OCI-M2 (cell line): ENCODE data around the gene TMTC2.

Experiments used
- DNase-seq: peaks from one replicate; lab custom pipeline; 2025; ENCODE audit not compliant: unreplicated experiment; lab: John Stamatoyannopoulos, UW

The TMTC2 gene

GRCh38 chr12:82682326-82682725 lies 4.4 kb upstream of the TMTC2 start:
- no peak for DNase-seq

- no peak for DNase-seq
Observed at GRCh38 chr12:82682851-82683261, 3.9 kb upstream of the TMTC2 start.

GRCh38 chr12:82685790-82686167 lies 927 bp upstream of the TMTC2 start:
- DNase-seq, result peak; percentile 51

- DNase-seq, result no peak
Observed at GRCh38 chr12:82687021-82688011, 610 bp downstream of the TMTC2 start.

- DNase-seq, result no peak
Observed at GRCh38 chr12:82688035-82688501, 1.4 kb downstream of the TMTC2 start.

- no peak for DNase-seq
Observed at GRCh38 chr12:82688596-82688995, 1.9 kb downstream of the TMTC2 start.

GRCh38 chr12:82690006-82690405 lies 3.3 kb downstream of the TMTC2 start:
- no peak for DNase-seq

- DNase-seq, result no peak
Observed at GRCh38 chr12:82691513-82691912, 4.8 kb downstream of the TMTC2 start.

GRCh38 chr12:82694276-82694675 lies 7.6 kb downstream of the TMTC2 start:
- DNase-seq, result no peak

- DNase-seq, result no peak
Observed at GRCh38 chr12:82694970-82695369, 8.3 kb downstream of the TMTC2 start.

- no peak for DNase-seq
Observed at GRCh38 chr12:82695531-82695930, 8.8 kb downstream of the TMTC2 start.

GRCh38 chr12:82696543-82696942 lies 9.8 kb downstream of the TMTC2 start:
- DNase-seq, result no peak

- DNase-seq, result no peak
Observed at GRCh38 chr12:82698708-82699564, 12.2 kb downstream of the TMTC2 start.

GRCh38 chr12:82705774-82706173 lies 19.1 kb downstream of the TMTC2 start:
- no peak for DNase-seq

- no peak for DNase-seq
Observed at GRCh38 chr12:82708061-82708879, 21.6 kb downstream of the TMTC2 start.

GRCh38 chr12:82709794-82710355 lies 23.2 kb downstream of the TMTC2 start:
- no peak for DNase-seq

- no peak for DNase-seq
Observed at GRCh38 chr12:82710741-82711140, 24.0 kb downstream of the TMTC2 start.

GRCh38 chr12:82714427-82714826 lies 27.7 kb downstream of the TMTC2 start:
- no peak for DNase-seq

GRCh38 chr12:82721726-82722125 lies 35.0 kb downstream of the TMTC2 start:
- DNase-seq, result no peak

- no peak for DNase-seq
Observed at GRCh38 chr12:82723093-82723492, 36.4 kb downstream of the TMTC2 start.

GRCh38 chr12:82723891-82724290 lies 37.2 kb downstream of the TMTC2 start:
- no peak for DNase-seq
